ENCODE results near the gene AMBP. TPM values are rescaled to one million over a fixed set of nuclear protein-coding genes. Genes with fewer than 3 reads are reported as not detected.

Gene AMBP
- polyA plus RNA-seq, 1 of the 3 experiments (the other 2 are of a cell fraction): 0.16 TPM

DNA sequence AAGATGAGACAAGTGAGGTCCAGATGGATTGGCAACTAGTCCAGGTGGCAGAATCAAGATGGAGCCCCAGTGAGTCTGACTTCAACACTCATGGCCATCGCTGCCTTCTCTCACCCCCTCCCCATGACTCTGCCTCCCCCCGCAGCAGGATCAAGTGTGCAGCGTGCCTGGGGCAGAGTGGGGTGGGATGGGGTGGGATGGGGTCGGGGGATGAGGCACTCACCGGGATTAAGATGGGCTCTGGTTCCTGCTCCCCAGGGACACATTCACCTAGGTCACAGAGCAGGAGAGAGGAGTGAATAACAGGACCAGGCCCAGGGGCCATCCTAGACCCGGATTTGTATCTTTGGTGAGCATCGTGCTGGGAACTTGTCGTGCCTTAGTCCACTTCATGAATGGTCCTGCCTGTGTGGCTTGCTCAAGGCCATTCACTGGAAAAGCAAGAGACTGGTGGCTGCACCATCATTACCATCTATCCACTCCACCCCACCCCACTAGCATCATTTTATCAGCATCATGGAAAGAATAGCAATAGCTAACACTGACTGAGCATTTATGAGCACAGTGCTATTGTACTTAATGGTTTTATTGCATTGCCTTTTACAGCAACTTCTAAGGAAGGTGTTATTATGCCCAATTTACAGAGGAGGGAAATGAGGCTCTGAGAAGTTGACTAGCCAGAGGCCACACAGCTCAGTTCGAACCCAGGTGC is 8.5 kb downstream of the AMBP start:
- H2AFZ ChIP-seq (ENCODE audit: low read depth): no peak overlapping the region
- H3K4me2 ChIP-seq: no peak overlapping the region
- H3K9ac ChIP-seq: no peak overlapping the region
- DNase-seq: no peak
- no peaks in the 10 kb centered on the region for H4K20me1 ChIP-seq (ENCODE audit: insufficient read depth)
- H3K79me2 ChIP-seq (ENCODE audit: insufficient read depth): no peaks in the 10 kb centered on the region
- TF ChIP-seq NFIC (IDR thresholded peaks at IDR 0.05; ENCODE audit: borderline replicate concordance): no peak
- TF ChIP-seq ELF1 (IDR thresholded peaks at IDR 0.05): no peak
- TF ChIP-seq TAF1 (IDR thresholded peaks at IDR 0.05; ENCODE audit: borderline replicate concordance, low read depth, low read length): no peak
- TF ChIP-seq FOSL2 (IDR thresholded peaks at IDR 0.05; ENCODE audit: borderline replicate concordance, low read depth): no peak
- no peak for TF ChIP-seq GATA2 (CRISPR knock-in tag; IDR thresholded peaks at IDR 0.05)
- TF ChIP-seq, protein P1, sequence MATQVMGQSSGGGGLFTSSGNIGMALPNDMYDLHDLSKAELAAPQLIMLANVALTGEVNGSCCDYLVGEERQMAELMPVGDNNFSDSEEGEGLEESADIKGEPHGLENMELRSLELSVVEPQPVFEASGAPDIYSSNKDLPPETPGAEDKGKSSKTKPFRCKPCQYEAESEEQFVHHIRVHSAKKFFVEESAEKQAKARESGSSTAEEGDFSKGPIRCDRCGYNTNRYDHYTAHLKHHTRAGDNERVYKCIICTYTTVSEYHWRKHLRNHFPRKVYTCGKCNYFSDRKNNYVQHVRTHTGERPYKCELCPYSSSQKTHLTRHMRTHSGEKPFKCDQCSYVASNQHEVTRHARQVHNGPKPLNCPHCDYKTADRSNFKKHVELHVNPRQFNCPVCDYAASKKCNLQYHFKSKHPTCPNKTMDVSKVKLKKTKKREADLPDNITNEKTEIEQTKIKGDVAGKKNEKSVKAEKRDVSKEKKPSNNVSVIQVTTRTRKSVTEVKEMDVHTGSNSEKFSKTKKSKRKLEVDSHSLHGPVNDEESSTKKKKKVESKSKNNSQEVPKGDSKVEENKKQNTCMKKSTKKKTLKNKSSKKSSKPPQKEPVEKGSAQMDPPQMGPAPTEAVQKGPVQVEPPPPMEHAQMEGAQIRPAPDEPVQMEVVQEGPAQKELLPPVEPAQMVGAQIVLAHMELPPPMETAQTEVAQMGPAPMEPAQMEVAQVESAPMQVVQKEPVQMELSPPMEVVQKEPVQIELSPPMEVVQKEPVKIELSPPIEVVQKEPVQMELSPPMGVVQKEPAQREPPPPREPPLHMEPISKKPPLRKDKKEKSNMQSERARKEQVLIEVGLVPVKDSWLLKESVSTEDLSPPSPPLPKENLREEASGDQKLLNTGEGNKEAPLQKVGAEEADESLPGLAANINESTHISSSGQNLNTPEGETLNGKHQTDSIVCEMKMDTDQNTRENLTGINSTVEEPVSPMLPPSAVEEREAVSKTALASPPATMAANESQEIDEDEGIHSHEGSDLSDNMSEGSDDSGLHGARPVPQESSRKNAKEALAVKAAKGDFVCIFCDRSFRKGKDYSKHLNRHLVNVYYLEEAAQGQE (IDR thresholded peaks at IDR 0.05; ENCODE audit: low read depth, low read length): no peak
- TF ChIP-seq MXI1 (IDR thresholded peaks at IDR 0.05; ENCODE audit: low read depth, low read length): no peak
- no peak for TF ChIP-seq TEAD4 (IDR thresholded peaks at IDR 0.05; ENCODE audit: borderline replicate concordance, insufficient read depth)
- CTCF ChIA-PET: interaction anchor here (1.6 to 2.4 kb wide), 2 partner anchors 86 to 221 kb away, joined by 5 to 6 read pairs; partner anchors contain the start of gene COL27A1
- no peaks in the 10 kb centered on the region for H3F3A ChIP-seq (replicated peaks; ENCODE audit: insufficient read depth)
- H3K9me2 ChIP-seq: no peaks in the 10 kb centered on the region
- H3K9me3 ChIP-seq: no peaks in the 10 kb centered on the region
- WGBS (ENCODE audit: low lambda C conversion rate): 79% methylated on average over 9 of the region's 9 CpGs
- H3K27me3 ChIP-seq (ENCODE audit: insufficient read depth): peaks cover 3% of the 10 kb centered on the region; the same call in 1 of the 2 replicates
- no peaks in the 10 kb centered on the region for H3K36me3 ChIP-seq (replicated peaks in 1 of 2; ENCODE audit: control insufficient read depth in 1 of 2, insufficient read depth in 2 of 2, low read length in 1 of 2)
- no peak overlapping the region for H3K27ac ChIP-seq (ENCODE audit: low read depth in 2 of 2, low read length in 1 of 2)
- H3K4me1 ChIP-seq (ENCODE audit: control insufficient read depth in 1 of 2, insufficient read depth in 2 of 2, low read depth in 1 of 2, low read length in 1 of 2): no peaks in the 10 kb centered on the region
- H3K4me3 ChIP-seq (ENCODE audit: low read depth in 2 of 2, low read length in 1 of 2): no peak overlapping the region
- POLR2A ChIA-PET: no interaction called here

DNA sequence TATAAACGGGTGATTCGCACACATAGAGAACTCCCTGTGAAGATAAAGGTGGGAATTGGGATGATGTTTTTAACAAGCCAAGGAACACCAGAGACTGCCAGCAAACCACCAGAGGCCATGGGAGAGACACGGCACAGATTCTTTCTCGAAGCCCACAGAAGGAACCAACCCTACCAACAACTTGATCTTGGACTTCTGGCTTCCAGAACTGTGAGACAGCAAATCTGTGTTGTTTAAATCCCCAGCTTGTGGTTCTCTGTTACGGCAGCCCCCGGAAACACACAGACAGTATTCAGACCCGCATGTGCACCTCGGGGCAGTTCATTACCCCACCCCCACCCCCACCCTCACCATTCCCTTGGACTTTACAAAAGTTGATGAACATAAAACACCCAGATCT is 12.8 kb downstream of the AMBP start:
- POLR2A ChIA-PET: no interaction called here
- no peaks in the 10 kb centered on the region for H3F3A ChIP-seq (replicated peaks; ENCODE audit: insufficient read depth)
- DNase-seq: no peak
- no peaks in the 10 kb centered on the region for H3K4me1 ChIP-seq (ENCODE audit: control insufficient read depth in 1 of 2, insufficient read depth in 2 of 2, low read depth in 1 of 2, low read length in 1 of 2)
- no peak overlapping the region for H2AFZ ChIP-seq (ENCODE audit: low read depth)
- CTCF ChIA-PET: interaction anchor here (1.2 to 1.4 kb wide), 2 partner anchors 16 to 18 kb away, joined by 3 to 6 read pairs; no protein-coding TSS in a partner anchor
- no peak overlapping the region for H3K9ac ChIP-seq
- no peaks in the 10 kb centered on the region; the same call in 1 of the 2 replicates for H3K27me3 ChIP-seq (ENCODE audit: insufficient read depth)
- no peaks in the 10 kb centered on the region for H4K20me1 ChIP-seq (ENCODE audit: insufficient read depth)
- no peaks in the 10 kb centered on the region for H3K36me3 ChIP-seq (replicated peaks in 1 of 2; ENCODE audit: control insufficient read depth in 1 of 2, insufficient read depth in 2 of 2, low read length in 1 of 2)
- WGBS (ENCODE audit: low lambda C conversion rate): 65% methylated on average over 8 of the region's 8 CpGs
- no peak overlapping the region for H3K4me3 ChIP-seq (ENCODE audit: low read depth in 2 of 2, low read length in 1 of 2)
- no peaks in the 10 kb centered on the region for H3K9me3 ChIP-seq
- H3K79me2 ChIP-seq (ENCODE audit: insufficient read depth): no peaks in the 10 kb centered on the region
- no peaks in the 10 kb centered on the region for H3K9me2 ChIP-seq
- H3K27ac ChIP-seq (ENCODE audit: low read depth in 2 of 2, low read length in 1 of 2): no peak overlapping the region
- no peak for TF ChIP-seq FOXJ3 (CRISPR knock-in tag; IDR thresholded peaks at IDR 0.05)
- no peak for TF ChIP-seq RFX5 (IDR thresholded peaks at IDR 0.05; ENCODE audit: low read length)
- TF ChIP-seq TEAD4 (IDR thresholded peaks at IDR 0.05; ENCODE audit: borderline replicate concordance, insufficient read depth): no peak
- TF ChIP-seq, protein P2, sequence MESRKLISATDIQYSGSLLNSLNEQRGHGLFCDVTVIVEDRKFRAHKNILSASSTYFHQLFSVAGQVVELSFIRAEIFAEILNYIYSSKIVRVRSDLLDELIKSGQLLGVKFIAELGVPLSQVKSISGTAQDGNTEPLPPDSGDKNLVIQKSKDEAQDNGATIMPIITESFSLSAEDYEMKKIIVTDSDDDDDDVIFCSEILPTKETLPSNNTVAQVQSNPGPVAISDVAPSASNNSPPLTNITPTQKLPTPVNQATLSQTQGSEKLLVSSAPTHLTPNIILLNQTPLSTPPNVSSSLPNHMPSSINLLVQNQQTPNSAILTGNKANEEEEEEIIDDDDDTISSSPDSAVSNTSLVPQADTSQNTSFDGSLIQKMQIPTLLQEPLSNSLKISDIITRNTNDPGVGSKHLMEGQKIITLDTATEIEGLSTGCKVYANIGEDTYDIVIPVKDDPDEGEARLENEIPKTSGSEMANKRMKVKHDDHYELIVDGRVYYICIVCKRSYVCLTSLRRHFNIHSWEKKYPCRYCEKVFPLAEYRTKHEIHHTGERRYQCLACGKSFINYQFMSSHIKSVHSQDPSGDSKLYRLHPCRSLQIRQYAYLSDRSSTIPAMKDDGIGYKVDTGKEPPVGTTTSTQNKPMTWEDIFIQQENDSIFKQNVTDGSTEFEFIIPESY (IDR thresholded peaks at IDR 0.05; ENCODE audit: borderline replicate concordance, low read depth): no peak
- TF ChIP-seq ELF1 (IDR thresholded peaks at IDR 0.05): no peak
- TF ChIP-seq GABPA (IDR thresholded peaks at IDR 0.05; ENCODE audit: low read depth): no peak
- TF ChIP-seq, protein P1 (IDR thresholded peaks at IDR 0.05; ENCODE audit: low read depth, low read length): no peak
- H3K4me2 ChIP-seq: no peak overlapping the region
